Measurements from ENCODE around the gene HOMER2.
"Not testable (repeated sequence)": the region's sequence is repeated elsewhere in the genome, so short reads cannot be mapped to it uniquely, and the experiment has no call there.

The HOMER2 gene

DNA sequence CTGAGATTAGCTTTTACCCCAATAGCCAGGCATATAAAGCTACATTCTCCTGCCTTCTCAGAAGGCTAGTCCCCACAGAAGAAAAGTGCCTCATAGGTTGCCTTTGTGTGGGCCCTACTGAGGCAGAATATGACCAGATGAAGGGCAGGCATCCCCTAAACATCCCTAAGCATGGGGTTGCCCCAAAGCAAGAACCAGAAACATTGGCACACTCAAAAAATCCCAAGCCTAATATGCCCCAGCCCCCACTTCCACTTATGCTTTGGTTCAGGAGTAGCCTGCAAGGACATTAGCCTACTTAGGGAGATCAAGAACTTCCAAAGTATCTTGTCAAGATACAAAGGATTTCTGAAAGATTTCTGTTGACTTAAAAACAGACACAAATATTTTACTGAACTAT, 113.4 kb downstream of the HOMER2 start:
- in situ Hi-C loops (cut with MboI; ENCODE audit: low sequenced_read_pairs) = loop anchor here (10.0 to 25.0 kb wide), 2 partner anchors 166 to 302 kb away; partner anchors contain the start of gene RPS17

DNA sequence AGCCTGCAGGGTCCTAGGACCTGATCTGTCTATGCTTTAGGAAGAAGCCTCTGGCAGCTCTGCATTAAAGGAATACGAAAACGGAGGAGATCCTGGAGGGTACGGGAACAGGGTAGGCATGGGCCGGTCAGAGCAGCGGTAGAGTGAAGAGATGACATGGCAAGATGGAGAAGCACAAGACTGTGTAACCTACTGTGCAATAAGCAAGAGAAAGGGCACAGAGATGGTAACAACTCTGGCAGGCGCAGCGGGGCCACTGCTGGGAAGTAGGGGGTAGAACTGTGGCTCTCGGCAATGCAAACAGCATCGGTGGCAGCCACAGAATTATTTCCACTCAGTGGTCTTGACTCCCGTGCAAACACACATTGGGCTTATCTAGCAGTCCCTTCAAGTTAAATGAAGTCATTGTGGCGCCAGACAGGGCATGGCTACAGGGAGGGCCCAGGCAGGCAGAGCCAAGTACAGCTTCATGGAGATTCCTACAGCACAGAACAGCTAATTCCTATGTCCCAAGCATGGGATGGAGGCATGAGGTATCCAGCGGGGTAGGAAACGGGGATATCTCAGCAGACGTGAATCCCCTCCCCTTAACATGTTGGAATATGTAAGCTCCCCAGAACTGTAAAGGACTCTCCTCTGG, 114.3 kb downstream of the HOMER2 start:
- in situ Hi-C loops (cut with MboI; ENCODE audit: low sequenced_read_pairs) = loop anchor here (10.0 to 25.0 kb wide), 2 partner anchors 167 to 301 kb away; partner anchors contain the start of gene RPS17

DNA sequence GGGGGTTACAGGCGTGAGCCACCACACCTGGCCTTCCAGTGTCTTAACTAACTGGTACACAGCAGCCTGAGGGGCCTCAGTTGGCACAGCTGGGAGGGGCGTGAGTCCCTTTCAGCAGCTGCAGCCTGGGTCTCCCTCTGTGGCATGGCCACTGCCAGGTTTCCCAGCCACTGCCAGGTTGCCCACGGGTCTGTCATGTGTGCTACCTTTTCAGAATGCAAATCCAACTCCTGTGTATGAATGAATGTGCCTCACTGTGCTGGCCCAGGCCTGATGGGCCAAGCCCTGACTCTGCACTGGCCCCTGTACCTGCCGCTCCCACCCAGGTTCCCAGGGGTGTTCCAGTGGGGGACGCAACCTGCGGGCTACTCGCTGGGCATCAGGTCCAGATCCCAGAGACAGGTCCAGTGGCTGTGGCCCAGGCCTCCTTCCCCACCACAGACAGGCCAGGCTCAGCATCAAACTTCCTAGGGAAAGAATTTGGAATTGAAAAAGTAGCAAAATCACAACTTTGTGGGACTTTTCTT, 117.1 kb downstream of the HOMER2 start:
- in situ Hi-C loops (cut with MboI; ENCODE audit: low sequenced_read_pairs) = loop anchor here (10.0 to 25.0 kb wide), 2 partner anchors 169 to 298 kb away; partner anchors contain the start of gene RPS17

DNA sequence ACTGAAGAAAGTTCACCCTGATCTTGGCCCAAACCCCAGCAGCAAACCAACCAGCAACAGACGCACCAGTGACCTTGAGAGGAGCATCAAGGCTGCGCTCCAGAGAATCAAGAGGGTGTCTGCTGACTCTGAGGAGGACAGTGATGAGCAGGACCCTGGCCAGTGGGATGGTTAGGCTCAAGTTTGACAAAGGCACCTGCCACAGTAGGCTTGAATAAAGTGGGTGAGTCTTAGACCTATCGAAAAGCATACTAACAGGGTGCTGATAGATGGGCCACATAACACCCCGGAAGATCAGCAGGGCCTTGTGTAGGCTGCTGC, 119.2 kb downstream of the HOMER2 start:
- in situ Hi-C loops (cut with MboI; ENCODE audit: low sequenced_read_pairs) = loop anchor here (10.0 to 25.0 kb wide), 2 partner anchors 171 to 296 kb away; partner anchors contain the start of gene RPS17

DNA sequence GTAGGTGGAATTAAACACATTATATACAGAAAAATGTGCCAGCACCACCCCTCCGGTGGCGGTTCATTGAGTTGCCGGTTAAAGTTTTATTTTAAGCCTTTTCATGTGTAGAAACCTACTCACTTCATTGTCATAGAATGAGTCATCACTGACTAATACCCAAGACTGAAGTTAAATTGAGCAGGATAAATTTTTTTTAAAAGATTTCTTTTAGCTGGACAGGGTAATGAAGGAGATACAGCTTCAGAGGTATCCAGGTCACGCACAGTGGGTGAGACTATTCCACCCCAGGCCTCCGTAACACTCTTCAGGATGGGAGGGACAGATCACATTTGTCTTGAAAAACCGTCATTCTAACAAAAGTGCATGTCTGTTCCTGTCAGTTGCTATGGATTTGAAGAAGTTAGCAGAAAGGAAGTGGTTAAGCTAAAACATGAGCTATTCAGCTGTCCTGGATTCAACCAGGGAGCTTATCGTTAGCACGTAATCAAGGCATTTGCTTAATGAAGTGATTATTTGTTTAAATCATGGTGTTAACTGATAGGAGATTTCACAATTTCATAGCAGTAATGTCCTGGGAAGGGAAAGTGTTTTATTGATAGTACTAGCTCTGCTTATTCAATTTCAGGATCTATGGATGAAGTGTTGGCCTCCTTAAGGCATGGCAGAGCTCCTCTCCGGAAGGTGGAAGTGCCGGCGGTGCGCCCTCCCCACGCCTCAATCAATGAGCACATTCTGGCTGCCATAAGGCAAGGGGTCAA, 119.7 kb downstream of the HOMER2 start:
- in situ Hi-C loops (cut with MboI; ENCODE audit: low sequenced_read_pairs) = loop anchor here (10.0 to 25.0 kb wide), 2 partner anchors 172 to 295 kb away; partner anchors contain the start of gene RPS17

DNA sequence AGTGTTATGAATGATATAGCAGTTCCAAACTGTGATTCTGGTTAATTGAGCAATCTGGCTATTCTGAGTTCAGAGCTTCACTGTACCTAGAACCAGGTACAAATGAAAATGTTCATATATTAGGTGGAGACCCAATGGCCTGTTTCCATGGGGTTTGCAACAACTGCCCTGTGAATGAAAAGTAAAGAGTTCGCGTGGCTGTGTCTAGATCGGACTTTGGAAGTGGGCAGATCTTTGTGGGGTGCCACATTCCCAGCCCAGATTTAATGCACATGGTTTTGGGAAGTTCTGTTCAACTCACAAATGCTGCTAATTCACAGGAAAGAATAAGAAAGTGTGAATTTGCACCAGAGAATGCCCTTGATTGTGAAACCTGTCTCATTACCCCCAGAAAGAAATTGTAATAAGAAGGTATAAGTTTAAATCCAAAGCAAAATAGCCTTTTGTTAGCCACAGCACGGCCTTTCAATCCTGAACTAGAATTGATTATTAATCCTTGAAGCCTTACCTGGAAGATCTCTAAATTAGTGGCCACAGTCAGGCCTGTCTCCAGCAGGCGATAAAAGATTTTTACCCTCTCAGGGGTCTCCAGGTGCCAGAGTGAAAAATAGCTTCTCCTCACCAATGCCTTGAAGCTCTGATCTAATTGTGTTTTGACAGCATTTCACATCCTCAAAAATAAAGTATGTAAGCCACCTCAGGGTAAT, 120.5 kb downstream of the HOMER2 start:
- in situ Hi-C loops (cut with MboI; ENCODE audit: low sequenced_read_pairs) = loop anchor here (10.0 to 25.0 kb wide), 2 partner anchors 173 to 295 kb away; partner anchors contain the start of gene RPS17

DNA sequence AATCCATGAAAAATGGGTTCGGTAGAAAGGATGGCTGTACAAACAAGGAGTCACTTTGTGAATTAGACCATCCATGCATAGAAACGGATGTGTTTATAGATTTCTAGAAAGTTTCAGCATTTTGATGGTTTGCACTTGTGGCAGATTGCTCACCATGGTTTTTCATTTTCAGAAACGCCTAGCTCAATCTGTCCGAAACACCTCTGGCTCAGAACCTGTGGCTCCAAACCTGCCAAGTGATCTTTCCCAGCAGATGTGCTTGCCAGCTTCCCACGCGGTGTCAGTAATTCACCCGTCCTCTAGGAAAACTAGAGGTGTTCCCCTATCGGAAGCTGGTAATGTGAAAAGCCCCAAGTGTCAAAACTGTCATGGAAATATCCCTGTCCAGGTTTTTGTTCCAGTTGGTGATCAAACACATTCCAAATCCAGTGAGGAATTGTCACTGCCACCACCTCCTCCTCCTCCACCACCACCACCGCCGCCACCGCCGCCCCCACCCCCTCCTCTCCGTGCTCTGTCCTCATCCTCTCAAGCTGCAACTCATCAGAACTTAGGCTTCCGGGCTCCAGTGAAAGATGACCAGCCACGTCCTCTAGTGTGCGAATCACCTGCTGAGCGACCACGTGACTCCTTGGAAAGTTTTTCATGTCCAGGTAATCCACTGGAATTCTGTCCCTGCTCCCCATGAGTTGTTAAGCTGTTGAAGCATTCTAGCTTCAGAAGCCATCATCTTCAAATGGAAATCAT, 121.9 kb downstream of the HOMER2 start:
- in situ Hi-C loops (cut with MboI; ENCODE audit: low sequenced_read_pairs) = loop anchor here (10.0 to 25.0 kb wide), 2 partner anchors 174 to 293 kb away; partner anchors contain the start of gene RPS17

DNA sequence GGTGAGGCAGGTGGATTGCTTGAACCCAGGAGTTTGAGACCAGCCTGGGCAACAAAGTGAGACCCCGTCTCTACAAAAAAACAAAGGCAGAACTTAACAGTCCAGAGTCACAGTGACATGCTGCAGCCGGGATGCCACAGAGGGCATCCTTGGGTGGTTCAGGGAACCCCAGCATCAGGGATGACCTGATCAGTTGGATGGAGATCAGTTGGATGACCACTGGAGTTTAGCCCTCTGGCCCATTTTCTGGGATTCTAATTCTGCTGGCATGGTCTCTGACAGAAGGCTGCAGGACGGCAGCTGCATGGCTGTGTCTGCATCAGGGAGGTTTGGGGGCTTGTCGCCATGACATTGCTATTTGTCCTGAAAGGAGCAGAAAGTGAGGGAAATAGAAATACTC, 123.3 kb downstream of the HOMER2 start:
- in situ Hi-C loops (cut with MboI; ENCODE audit: low sequenced_read_pairs) = loop anchor here (25.0 kb wide), 1 partner anchor 292 kb away; the partner anchor contains the start of gene RPS17

DNA sequence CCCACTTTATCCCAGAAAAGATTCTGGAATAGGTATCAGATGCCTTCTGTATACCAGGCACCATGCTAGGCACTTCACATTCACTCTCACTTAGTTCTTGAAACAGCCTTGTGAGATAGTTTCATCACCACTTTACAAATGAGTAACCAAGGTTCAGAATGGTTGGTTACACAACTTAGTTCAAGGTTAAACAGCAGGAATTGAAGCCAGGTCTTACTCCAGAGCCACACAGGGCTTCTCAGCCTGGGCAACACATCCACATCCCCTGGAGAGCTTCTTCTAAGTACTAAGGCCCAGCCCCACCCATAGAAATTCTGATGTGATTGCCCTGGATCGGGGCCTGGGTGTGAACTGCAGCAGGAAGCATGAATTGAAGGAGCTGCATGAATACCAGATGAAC, 124.4 kb downstream of the HOMER2 start:
- in situ Hi-C loops (cut with MboI; ENCODE audit: low sequenced_read_pairs) = loop anchor here (25.0 kb wide), 1 partner anchor 291 kb away; the partner anchor contains the start of gene RPS17

DNA sequence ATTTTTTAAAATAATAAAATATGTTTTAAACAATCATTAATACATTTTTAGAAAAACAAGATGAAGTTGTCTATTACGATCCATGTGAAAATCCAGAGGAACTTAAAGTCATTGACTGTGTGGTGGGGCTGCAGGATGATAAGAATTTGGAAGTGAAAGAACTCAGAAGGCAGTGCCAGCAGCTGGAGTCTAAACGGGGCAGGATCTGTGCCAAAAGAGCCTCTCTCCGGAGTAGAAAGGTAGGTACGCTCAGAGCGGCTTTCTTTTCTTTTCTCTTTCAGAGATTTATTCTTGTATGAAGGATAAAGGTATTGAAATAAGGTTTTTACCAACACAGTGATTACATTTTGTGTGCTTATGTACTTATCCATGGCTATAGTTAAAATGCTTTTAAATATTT, 129.5 kb downstream of the HOMER2 start:
- in situ Hi-C loops (cut with MboI; ENCODE audit: low sequenced_read_pairs) = no loop called here

DNA sequence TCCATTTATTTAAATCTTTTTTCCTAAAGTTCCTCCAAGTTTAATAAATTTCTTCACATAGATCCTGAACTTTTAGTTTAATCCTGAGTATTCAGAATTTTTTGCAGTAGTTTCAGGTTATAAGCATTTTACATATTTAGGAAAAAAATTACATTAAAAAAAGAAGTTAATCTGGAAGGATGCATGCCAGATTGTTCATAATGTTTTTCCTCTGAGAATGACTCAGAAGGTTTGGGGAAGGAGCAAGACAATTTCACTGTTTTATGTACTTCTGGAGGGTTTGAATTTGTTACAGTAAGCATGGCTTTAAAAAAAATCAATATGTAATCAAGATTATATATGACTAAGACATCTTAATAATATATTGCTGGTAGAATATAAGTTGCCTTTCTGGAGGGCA, 130.7 kb downstream of the HOMER2 start:
- in situ Hi-C loops (cut with MboI; ENCODE audit: low sequenced_read_pairs) = not testable (repeated sequence)

DNA sequence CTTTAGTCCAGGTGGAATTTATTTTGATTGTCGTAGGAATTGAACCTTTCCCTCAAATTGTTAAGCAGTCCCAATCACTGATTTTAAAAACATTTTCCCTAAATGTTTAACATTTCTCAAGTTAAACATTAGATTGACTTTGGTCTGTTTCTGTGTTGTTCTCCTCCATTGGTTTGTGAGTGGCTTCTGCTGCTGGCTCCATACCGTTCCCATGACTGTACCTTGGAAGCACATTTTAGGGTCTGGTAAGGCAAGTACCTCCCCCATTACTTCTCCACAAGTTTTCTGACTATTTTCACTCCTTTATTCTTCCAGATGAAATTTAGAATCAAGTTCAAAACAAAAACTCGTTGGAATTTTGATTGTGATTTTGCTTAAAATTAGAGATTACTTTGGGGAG, 131.1 kb downstream of the HOMER2 start:
- in situ Hi-C loops (cut with MboI; ENCODE audit: low sequenced_read_pairs) = not testable (repeated sequence)

DNA sequence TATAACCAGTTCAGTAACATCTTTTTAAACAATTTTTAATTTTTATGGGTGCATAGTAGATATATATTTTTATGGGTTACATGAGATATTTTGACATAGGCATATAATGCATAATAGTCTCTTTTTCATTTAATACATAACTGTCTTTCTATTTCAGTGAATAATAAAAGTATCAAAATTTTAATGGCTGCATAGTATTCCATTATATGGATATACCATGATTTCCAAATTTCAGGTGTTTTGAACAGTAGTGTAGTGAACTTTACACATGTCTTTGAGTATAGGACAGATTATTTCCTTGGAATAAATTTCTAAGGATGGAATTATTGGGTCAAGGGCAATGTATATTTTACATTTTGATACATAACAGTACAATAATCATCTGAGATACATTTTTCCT, 132.4 kb downstream of the HOMER2 start:
- in situ Hi-C loops (cut with MboI; ENCODE audit: low sequenced_read_pairs) = no loop called here

DNA sequence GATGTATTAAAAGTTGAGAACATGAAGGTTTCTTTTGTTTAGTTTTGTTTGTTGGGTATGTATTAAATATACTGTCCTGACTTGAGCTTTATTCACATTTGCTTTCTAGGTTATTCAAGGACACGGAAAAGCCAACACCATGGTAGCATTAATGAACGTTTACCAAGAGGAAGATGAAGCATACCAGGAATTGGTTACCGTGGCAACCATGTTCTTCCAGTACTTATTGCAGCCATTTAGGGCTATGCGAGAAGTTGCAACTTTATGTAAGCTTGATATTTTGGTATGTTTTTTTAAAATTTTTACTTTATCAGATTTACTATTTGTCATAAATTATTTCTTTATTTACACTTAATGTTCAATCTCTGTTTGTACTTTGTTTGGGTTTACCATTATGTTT, 139.5 kb downstream of the HOMER2 start:
- in situ Hi-C loops (cut with MboI; ENCODE audit: low sequenced_read_pairs) = no loop called here

DNA sequence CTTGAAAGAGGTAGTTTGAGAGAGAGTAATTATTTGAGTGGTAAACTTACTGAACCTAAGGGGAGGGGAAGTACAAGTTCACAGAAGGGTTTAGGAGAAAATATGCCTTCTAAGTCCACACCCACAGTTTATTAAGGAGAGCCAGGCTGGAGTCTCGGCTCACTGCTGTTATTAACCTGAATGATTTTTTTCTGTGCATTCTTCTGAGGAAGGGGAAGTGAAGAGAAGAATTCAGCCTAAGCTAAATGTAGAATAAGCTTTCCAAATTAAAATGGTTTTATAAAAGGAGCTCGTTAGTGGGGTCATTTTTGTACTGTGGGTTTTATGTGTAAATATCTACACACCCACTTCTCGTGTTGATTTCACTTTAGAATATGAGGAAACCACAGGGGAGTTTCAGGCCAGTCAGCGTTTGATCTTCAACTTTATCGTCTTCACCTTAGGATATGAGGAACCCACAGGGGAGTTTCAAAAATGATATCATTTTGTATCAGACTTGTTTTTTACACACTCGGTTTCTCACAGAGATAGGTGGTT, 141.6 kb downstream of the HOMER2 start:
- in situ Hi-C loops (cut with MboI; ENCODE audit: low sequenced_read_pairs) = no loop called here

DNA sequence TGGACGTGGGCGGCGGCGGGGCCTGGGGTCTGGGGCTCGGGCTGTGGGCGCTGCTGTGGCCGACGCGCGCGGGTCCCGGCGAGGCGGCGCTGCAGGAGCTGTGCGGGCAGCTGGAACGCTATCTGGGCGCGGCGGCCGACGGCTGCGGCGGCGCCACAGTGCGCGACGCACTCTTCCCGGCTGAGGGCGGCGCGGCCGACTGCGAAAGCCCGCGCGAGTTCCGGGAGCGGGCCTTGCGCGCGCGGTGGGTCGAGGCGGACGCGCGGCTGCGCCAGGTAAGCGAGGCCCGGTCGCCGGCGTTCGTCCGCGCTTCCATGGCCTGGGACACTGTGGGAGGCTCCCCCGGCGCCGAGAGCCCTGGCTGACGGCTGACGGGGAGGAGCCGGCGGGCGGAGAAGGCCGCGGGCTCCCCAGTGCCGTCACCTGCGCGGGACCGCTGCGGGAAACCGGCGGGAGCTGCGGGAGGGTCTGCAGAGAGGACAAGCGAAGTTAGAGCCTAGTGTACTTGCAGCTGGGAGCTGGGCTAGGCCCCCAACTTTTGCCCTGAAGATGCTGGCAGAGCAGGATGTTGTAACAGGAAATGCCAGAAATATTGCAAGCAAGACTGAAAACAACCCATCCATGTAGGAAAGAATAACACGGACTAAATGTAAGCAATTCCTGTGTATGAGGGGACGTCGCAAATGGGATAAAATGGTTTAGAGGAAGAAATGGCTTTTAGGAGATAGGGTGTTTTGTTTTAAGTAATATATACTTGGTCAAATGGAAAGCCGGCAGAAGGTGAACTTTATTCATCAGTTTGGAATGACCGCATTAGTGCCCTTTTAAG, 142.2 kb downstream of the HOMER2 start:
- in situ Hi-C loops (cut with MboI; ENCODE audit: low sequenced_read_pairs) = no loop called here

DNA sequence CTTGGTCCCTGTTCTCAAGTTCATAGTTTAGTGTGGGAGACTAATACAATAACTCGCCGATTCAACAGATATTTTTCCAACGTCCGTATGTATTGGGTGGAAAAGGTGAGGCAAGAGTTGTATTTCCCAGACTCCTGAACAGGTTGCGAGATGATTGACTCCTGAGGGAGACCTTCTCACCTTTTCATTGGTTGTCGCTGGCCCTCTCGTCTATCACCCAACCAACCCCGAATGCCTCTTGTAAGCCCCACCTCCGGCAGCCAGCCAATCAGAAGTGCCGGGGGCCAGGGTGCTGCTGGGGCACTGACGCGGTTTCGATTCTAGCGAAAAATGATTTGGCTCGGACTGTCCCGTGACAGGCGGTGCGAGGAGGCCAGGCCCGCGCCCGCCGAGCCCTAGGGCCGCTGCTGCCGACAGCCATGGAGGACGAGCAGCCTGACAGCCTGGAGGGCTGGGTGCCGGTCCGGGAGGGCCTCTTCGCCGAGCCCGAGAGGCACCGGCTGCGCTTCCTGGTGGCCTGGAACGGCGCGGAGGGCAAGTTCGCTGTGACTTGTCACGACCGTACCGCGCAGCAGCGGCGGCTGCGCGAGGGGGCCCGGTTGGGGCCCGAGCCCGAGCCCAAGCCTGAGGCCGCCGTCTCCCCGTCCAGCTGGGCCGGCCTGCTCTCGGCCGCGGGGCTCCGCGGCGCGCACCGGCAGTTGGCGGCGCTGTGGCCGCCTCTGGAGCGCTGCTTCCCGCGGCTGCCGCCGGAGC, 143.0 kb downstream of the HOMER2 start, which contains the start of gene WHAMM:
TSS of gene WHAMM (plus strand) at position 321 of the 753 bp plus-strand sequence. CDS start at position 420, 99 bp downstream.
- in situ Hi-C loops (cut with MboI; ENCODE audit: low sequenced_read_pairs) = no loop called here

DNA sequence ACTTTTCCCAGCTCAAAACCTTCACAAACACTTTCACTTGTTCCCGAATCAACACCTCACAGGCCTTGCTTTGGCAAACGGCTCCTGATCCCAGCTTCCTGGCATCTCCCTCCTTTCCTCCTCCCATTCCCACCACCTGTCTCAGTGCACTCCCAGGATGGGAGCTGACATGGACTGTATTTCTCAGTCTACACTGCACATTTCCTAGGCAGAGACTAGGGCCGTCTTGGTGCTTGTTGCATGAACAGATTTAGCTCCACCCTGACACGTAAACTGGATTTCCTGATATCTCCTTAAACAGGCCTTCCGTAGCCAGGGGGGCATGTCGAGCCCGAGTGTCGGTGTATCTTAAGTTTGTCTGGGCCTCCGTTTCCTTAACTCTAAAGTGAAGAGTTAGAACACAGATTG, 143.9 kb downstream of the HOMER2 start:
- in situ Hi-C loops (cut with MboI; ENCODE audit: low sequenced_read_pairs) = no loop called here
